ENCODE results near the gene RSRC2. TPM values are rescaled to one million over a fixed set of nuclear protein-coding genes. Genes with fewer than 3 reads are reported as not detected.

RSRC2 gene
- polyA plus RNA-seq, 1 donor from 2014 or later, result 194 TPM

- no peaks in the 10 kb centered on the region for H3K36me3 ChIP-seq (ENCODE audit: insufficient read depth, low read length)
- H3K4me2 ChIP-seq (ENCODE audit: low read length), result no peak overlapping the region
- H3K27ac ChIP-seq (ENCODE audit: low read length), result no peak overlapping the region
- H3K9me2 ChIP-seq (ENCODE audit: insufficient read depth, low read length), result no peaks in the 10 kb centered on the region
- no peaks in the 10 kb centered on the region for H4K20me1 ChIP-seq (ENCODE audit: insufficient read depth)
- TF ChIP-seq SMC3 (conservative IDR thresholded peaks at IDR 0.05; ENCODE audit: poor library complexity), result no peak
- no peak for TF ChIP-seq RAD21 (conservative IDR thresholded peaks at IDR 0.05)
- TF ChIP-seq EZH2 (IDR thresholded peaks at IDR 0.05; ENCODE audit: borderline replicate concordance, insufficient read depth, low read length, poor library complexity, severe bottlenecking), result no peak
- TF ChIP-seq EP300 (conservative IDR thresholded peaks at IDR 0.05; ENCODE audit: poor library complexity, severe bottlenecking), result no peak
- TF ChIP-seq REST (IDR thresholded peaks at IDR 0.05; ENCODE audit: borderline replicate concordance), result no peak
- no peaks in the 10 kb centered on the region for H3K9me3 ChIP-seq (ENCODE audit: low read length)
- no peaks in the 10 kb centered on the region for H3K79me2 ChIP-seq (replicated peaks; ENCODE audit: insufficient read depth, low read length)
- H3K27me3 ChIP-seq (ENCODE audit: insufficient read depth, low read depth, low read length), result no peaks in the 10 kb centered on the region
- H3K9ac ChIP-seq (ENCODE audit: low read length), result no peak overlapping the region
- no peak overlapping the region for H3K4me3 ChIP-seq (ENCODE audit: low read length)
- H3F3A ChIP-seq (ENCODE audit: insufficient read depth, low read length, poor library complexity, severe bottlenecking), result no peaks in the 10 kb centered on the region
- H2AFZ ChIP-seq (ENCODE audit: low read depth, low read length), result no peak overlapping the region
Measured at GRCh38 chr12:122558745-122559641, 32.3 kb upstream of the RSRC2 start.

- H3K4me2 ChIP-seq (ENCODE audit: low read length), result no peak overlapping the region
- H3K36me3 ChIP-seq (ENCODE audit: insufficient read depth, low read length), result no peaks in the 10 kb centered on the region
- TF ChIP-seq CTCF (IDR thresholded peaks at IDR 0.05; ENCODE audit: poor library complexity, severe bottlenecking) (no peak), RAD21 (conservative IDR thresholded peaks at IDR 0.05) (no peak)
- no peak overlapping the region for H3K27ac ChIP-seq (ENCODE audit: low read length)
- H2AFZ ChIP-seq (ENCODE audit: low read depth, low read length), result no peak overlapping the region
- no peaks in the 10 kb centered on the region for H3K79me2 ChIP-seq (replicated peaks; ENCODE audit: insufficient read depth, low read length)
- H3K9ac ChIP-seq (ENCODE audit: low read length), result no peak overlapping the region
- H4K20me1 ChIP-seq (ENCODE audit: insufficient read depth), result no peaks in the 10 kb centered on the region
- no peaks in the 10 kb centered on the region for H3K9me2 ChIP-seq (ENCODE audit: insufficient read depth, low read length)
- no peak overlapping the region for H3K4me3 ChIP-seq (ENCODE audit: low read length)
- H3F3A ChIP-seq (ENCODE audit: insufficient read depth, low read length, poor library complexity, severe bottlenecking), result no peaks in the 10 kb centered on the region
- no peaks in the 10 kb centered on the region for H3K27me3 ChIP-seq (ENCODE audit: insufficient read depth, low read depth, low read length)
- no peaks in the 10 kb centered on the region for H3K9me3 ChIP-seq (ENCODE audit: low read length)
Measured at GRCh38 chr12:122547330-122547729, 20.6 kb upstream of the RSRC2 start.

- H3K9me3 ChIP-seq (ENCODE audit: low read length), result no peaks in the 10 kb centered on the region
- H3K9ac ChIP-seq (ENCODE audit: low read length), result no peak overlapping the region
- H4K20me1 ChIP-seq (ENCODE audit: insufficient read depth), result no peaks in the 10 kb centered on the region
- H2AFZ ChIP-seq (ENCODE audit: low read depth, low read length), result no peak overlapping the region
- no peaks in the 10 kb centered on the region for H3K27me3 ChIP-seq (ENCODE audit: insufficient read depth, low read depth, low read length)
- no peaks in the 10 kb centered on the region for H3K9me2 ChIP-seq (ENCODE audit: insufficient read depth, low read length)
- no peak overlapping the region for H3K27ac ChIP-seq (ENCODE audit: low read length)
- no peak overlapping the region for H3K4me3 ChIP-seq (ENCODE audit: low read length)
- no peak for TF ChIP-seq CTCF (IDR thresholded peaks at IDR 0.05; ENCODE audit: poor library complexity, severe bottlenecking)
- TF ChIP-seq EP300 (conservative IDR thresholded peaks at IDR 0.05; ENCODE audit: poor library complexity, severe bottlenecking), result no peak
- no peak for TF ChIP-seq RAD21 (conservative IDR thresholded peaks at IDR 0.05)
- TF ChIP-seq POLR2AphosphoS5 (IDR thresholded peaks at IDR 0.05), result no peak
- TF ChIP-seq REST (IDR thresholded peaks at IDR 0.05; ENCODE audit: borderline replicate concordance), result no peak
- no peak for TF ChIP-seq SMC3 (conservative IDR thresholded peaks at IDR 0.05; ENCODE audit: poor library complexity)
- TF ChIP-seq MXI1 (conservative IDR thresholded peaks at IDR 0.05; ENCODE audit: poor library complexity, severe bottlenecking), result no peak
- no peak for TF ChIP-seq EZH2 (IDR thresholded peaks at IDR 0.05; ENCODE audit: borderline replicate concordance, insufficient read depth, low read length, poor library complexity, severe bottlenecking)
- TF ChIP-seq TAF1 (IDR thresholded peaks at IDR 0.05; ENCODE audit: low read depth), result no peak
- no peaks in the 10 kb centered on the region for H3K36me3 ChIP-seq (ENCODE audit: insufficient read depth, low read length)
- H3K4me2 ChIP-seq (ENCODE audit: low read length), result no peak overlapping the region
- H3F3A ChIP-seq (ENCODE audit: insufficient read depth, low read length, poor library complexity, severe bottlenecking), result no peaks in the 10 kb centered on the region
- no peaks in the 10 kb centered on the region for H3K79me2 ChIP-seq (replicated peaks; ENCODE audit: insufficient read depth, low read length)
Measured at GRCh38 chr12:122545855-122546254, 19.1 kb upstream of the RSRC2 start.
